Stimulated activated CD4-positive, alpha-beta T cell treated with anti-CD3 and anti-CD28 coated beads, Interleukin-4, amount 100 ng/mL, for 1 hour (primary cell): ENCODE measurements around the gene CCDC146.
"Not testable (repeated sequence)": the region's sequence is repeated elsewhere in the genome, so short reads cannot be mapped to it uniquely, and the experiment has no call there.

Source experiments
- DNase-seq: peaks from one replicate; pipeline ENCODE4 v3.0.0-alpha.2; 2020

Gene CCDC146

DNA sequence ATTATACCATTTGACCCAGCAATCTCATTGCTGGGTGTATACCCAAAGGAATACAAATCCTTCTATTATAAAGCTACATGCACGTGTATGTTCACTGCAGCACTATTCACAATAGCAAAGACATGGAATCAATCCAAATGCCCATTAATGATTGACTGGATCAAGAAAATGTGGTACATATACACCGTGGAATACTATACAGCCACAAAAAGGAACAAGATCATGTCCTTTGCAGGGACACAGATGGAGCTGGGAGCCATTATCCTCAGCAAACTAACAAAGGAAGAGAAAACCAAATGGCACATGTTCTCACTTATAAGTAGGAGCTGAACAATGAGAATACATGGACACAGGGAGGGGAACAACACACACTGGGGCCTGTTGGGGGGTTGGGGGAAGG, 211.6 kb downstream of the CCDC146 start:
- not testable (repeated sequence) for DNase-seq

DNA sequence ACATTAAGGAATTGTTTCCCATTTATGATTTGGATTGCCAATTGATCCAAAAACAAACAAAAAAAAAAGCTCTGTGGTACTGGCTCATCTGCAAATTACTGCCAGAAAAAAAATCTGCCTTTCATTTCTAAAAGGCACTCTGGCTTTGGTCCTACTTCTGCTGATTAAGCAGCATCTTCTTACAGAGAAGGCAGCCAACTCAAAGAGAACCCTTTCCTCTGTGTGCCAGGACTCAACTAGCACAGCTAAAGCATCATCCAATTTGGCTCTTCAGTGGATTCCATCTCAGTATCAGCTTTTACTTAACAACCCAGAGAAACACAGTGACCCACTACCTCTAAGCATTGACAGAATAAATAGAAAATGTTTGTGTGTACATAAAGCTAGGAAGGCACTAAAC, 213.2 kb downstream of the CCDC146 start:
- DNase-seq: no peak

DNA sequence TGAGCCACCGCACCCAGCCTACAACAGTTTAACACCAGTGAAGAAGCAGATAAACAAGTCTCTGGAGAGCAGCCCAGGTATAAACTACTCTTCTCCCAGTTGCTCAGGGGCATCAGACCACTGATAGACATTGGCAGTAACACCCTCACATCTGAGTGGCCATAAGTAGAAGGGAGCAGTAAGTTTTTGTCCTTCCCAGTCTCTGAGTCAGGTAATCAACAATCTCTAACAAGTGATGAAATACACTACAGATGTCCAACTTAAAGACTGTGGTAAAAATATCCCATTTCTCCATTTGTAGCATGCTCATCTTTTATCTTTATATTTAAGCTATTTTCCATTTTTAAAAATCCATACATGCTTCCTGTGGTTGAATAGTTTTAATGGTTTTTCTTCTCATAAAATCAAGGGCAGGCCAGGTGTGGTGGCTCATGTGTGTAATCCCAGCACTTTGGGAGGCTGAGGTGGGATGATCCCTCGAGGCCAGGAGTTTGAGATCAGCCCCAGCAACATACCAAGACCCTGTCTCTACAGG, 215.1 kb downstream of the CCDC146 start:
- no peak for DNase-seq

DNA sequence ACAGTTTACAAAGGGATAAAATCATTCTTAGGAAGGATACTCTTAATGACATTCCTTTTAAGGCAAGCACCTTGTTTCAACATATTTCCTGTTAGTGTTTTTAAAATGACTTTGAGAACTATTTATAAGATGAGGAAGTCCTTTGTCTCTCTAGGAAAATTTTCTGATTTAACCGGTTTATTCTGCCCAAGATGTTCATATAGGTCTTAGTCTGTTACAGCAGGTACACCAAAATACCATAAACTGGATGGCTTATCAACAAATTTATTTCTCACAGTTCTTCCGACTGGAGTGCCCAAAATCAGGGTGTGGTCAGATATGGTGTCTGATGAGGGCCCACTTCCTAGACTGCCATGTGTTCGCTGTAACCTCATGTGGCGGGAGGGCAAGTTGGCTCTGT, 215.8 kb downstream of the CCDC146 start:
- DNase-seq: no peak

DNA sequence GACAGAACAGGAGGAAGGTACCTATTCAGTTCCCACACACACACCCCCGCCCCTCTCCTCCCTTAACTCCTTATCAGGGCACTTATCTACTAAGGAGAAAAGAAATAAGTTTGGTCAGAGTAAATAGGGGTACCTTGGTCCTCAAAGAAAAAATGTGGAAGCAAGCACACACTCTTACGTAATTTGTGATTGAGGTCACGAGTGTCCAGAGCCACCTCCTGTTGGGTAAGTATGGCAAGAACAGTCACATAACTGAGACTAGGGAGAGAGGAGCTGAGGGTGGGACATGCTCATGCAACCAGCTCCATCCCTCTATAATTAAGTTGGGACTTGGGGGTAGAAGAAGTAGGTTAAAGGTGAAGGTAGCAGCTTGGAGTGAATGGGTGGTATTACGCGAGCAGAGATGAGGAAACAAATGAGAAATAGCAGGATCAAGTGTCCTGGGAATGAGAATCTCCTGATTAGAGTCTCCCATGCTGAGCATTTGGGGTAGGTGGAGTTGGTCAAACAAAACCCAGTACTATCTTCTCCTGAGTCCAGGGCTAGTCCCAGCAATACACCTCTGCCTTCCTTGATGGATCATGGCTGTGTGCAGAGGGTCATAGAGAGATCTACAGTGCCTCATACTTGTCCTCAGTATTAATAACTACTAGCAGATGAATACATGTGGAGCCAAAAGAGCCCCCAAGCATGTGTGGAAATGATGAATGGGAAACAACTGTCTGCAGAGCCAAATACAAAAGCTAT, 216.6 kb downstream of the CCDC146 start:
- no peak for DNase-seq

DNA sequence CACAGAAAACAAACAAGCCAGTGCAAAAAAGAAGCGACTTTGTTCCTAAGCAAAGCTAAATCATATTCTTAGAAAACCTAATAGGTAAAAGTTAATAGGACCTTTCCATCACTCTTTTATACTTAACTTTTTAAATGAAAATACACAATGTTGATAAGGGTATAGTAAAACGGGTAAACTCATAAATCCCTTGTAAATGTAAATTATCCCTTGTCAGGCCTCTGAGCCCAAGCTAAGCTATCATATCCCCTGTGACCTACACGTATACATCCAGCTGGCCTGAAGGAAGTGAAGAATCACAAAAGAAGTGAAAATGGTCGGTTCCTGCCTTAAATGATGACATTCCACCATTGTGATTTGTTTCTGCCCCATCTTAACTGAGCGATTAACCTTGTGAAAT, 217.3 kb downstream of the CCDC146 start:
- DNase-seq: no peak
